ENCODE data around the gene SLC27A5. TPM values are rescaled to one million over a fixed set of nuclear protein-coding genes. Genes with fewer than 3 reads are reported as not detected.
A peak's percentile ranks its signal among the peaks of the same experiment; 100 is the strongest.

SLC27A5 gene
- total RNA-seq, 2 donors from 2014 or later: 7.1 to 8.5 TPM

DNA sequence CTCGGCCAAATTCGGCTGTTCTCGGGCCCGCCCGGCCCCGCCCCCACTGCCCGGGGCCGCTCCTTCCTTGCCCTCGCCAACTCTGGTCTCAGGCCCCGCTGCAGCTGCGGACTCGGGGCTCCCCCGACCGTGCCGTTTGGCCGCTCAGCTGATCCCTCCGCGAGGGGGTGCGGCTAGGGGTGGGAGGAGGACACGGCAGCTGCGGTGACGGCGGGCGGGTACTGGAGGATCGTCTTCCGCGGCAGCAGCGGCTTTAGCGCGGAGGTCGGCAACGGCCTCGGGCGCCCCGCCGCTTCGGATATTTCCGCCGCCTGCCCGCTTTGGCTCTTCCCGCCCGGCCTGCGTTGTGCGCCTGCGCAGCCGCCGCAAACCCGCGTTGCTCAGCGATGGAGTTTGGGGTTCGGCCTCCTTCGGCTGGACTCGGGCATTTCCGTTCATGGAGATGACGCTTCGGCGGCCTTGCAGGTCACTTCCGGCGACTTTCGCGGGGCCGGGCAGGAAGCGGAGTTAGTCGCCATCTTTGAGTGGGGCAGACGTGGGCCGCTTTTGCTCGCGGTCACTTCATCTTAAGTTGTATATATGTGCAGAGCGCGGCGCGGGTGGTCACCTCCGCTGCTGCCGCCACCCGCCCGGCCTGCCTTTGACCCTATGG, 47.0 kb upstream of the SLC27A5 start:
- H3K27ac ChIP-seq: peak overlapping the region; percentile 99 to 100
- peak overlapping the region; percentile 95 for H3K4me3 ChIP-seq
- TF ChIP-seq, protein P1, sequence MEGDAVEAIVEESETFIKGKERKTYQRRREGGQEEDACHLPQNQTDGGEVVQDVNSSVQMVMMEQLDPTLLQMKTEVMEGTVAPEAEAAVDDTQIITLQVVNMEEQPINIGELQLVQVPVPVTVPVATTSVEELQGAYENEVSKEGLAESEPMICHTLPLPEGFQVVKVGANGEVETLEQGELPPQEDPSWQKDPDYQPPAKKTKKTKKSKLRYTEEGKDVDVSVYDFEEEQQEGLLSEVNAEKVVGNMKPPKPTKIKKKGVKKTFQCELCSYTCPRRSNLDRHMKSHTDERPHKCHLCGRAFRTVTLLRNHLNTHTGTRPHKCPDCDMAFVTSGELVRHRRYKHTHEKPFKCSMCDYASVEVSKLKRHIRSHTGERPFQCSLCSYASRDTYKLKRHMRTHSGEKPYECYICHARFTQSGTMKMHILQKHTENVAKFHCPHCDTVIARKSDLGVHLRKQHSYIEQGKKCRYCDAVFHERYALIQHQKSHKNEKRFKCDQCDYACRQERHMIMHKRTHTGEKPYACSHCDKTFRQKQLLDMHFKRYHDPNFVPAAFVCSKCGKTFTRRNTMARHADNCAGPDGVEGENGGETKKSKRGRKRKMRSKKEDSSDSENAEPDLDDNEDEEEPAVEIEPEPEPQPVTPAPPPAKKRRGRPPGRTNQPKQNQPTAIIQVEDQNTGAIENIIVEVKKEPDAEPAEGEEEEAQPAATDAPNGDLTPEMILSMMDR (IDR thresholded peaks at IDR 0.05): no peak
- H3K4me1 ChIP-seq (ENCODE audit: control insufficient read depth in 1 of 2, low read depth in 2 of 2): peaks cover 39 to 70% of the 10 kb centered on the region in 2 donors
- peaks cover 9% of the 10 kb centered on the region for H3K36me3 ChIP-seq
- H3K27me3 ChIP-seq (replicated peaks; ENCODE audit: insufficient read depth): no peaks in the 10 kb centered on the region
- no peaks in the 10 kb centered on the region for H3K9me3 ChIP-seq
- ATAC-seq (ENCODE audit: insufficient number of reproducible peaks, low FRiP score, low read depth) (peak; percentile 75), DNase-seq (ENCODE audit: low spot score) (peak; percentile 94)

DNA sequence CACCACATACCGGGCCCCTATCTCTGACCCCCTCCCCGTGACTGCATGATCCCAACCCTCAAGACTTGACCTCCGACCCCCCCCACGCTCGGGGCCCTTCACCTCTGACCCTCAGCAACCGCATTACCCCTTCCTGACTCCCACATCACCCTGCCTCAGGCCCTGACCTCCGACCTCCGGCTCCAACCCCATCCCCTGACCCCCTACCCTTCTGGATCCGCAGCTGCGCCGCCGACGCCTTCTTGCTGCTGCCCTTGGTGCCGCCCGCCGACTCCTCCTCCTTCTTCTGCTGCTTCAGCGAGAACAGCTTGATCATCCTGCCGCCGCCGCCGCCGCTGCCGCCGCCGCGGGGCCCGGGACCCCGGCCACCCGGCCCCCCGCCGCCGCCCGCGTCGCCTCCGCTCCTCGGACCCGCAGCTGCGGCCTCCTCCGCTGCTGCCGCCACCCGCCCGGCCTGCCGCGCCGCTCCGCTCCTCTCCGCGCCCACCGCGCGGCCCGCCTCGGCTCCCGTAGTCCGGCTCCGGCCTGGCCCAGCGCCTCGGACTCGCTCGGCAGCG, 46.4 kb upstream of the SLC27A5 start, which contains the start of gene UBE2M:
Gene UBE2M (minus strand): TSS at position 546 of the 557 bp plus-strand sequence. CDS start 230 bp downstream, at position 316.
- DNase-seq (ENCODE audit: low spot score): no peak
- ATAC-seq (ENCODE audit: insufficient number of reproducible peaks, low FRiP score, low read depth): peak; percentile 49

DNA sequence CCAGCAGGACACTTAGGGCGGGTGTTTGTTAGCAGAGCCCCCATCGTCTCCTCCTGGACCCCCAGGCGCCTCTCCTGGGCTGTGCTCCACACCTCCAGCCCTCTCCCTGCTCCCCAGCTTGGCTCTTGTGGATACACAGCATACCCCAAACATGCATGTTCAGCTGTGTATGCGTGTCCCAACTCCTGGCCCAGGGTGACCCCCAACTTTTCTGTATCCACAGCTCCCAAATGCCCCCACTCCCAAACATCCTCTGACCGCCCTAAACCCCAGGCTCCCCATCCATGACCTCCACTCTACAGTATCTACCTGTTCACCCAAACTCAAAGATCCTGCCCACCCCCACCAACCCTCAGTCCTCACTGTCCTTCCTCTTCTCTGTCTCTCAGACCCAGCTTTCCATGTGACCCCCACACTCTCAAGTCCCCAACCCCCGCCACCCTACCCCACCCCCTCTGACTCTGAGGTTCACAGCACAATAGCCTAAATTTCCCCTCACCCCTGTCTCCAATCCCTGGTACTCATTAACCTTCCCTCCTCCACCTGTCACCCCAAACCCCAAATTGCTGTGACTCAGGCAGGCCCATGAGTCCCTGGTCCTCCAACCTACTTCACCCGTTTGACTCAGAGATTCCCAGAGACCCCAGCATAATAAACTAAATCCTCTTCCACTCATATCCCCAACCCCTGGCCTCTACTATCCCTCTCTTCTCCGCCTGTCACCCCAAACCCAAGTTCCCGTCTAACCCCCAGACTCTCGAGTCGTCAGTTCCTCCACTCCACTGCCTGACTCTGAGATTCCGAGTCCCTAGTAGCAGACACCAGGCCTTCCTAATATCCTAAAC, 45.7 kb upstream of the SLC27A5 start:
- Histone ChIP-seq H3K27me3 (replicated peaks; ENCODE audit: insufficient read depth) (no peaks in the 10 kb centered on the region), H3K36me3 (peaks cover 13% of the 10 kb centered on the region), H3K9me3 (no peaks in the 10 kb centered on the region), H3K4me3 (peak overlapping the region; percentile 95), H3K27ac (peak overlapping the region; percentile 99 to 100), H3K4me1 (ENCODE audit: control insufficient read depth in 1 of 2, low read depth in 2 of 2) (peaks cover 36 to 64% of the 10 kb centered on the region in 2 donors)
- ATAC-seq (ENCODE audit: insufficient number of reproducible peaks, low FRiP score, low read depth): no peak
- TF ChIP-seq, protein P1 (IDR thresholded peaks at IDR 0.05): no peak
- no peak for DNase-seq (ENCODE audit: low spot score)

More for the DNA sequence above, 46.4 kb upstream of the SLC27A5 start, which contains the start of gene UBE2M:
- Histone ChIP-seq H3K4me1 (ENCODE audit: control insufficient read depth in 1 of 2, low read depth in 2 of 2) (peaks cover 39 to 71% of the 10 kb centered on the region in 2 donors), H3K27me3 (replicated peaks; ENCODE audit: insufficient read depth) (no peaks in the 10 kb centered on the region), H3K27ac (peak within 1 kb of the TSS; percentile 99 to 100), H3K36me3 (peaks cover 9% of the 10 kb centered on the region), H3K4me3 (peak within 1 kb of the TSS; percentile 95), H3K9me3 (no peaks in the 10 kb centered on the region)
- TF ChIP-seq, protein P1 (IDR thresholded peaks at IDR 0.05): no peak

DNA sequence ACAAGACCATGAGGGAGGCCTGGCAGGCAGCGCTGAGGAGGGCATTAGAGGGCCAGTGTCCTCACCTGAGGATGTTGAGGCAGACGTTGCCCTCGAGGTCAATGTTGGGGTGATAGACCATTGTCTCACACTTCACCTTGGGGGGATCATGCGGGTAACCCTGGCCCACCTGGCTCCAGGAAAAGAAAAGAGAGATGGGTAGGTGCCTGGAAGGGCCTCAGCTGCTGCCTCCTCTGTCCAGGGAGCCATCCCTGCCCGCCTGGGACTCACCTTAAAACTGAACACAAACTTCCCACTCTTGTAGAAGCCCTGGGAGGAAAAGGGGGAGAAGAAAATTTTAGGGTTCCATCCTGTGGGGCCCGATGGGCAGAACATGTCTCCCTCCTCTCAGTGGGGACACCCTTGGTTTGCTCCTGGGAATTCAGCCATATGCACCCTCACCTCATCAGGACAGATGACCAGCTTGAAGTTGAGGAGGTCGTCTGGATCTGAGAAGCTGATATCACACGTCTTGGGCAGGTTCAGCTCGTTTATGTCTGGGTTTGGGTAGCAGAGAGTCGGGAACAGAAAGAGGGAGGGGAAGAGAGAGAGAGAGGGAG, 44.9 kb upstream of the SLC27A5 start:
- Histone ChIP-seq H3K27me3 (replicated peaks; ENCODE audit: insufficient read depth) (no peaks in the 10 kb centered on the region), H3K27ac (peak overlapping the region; percentile 99 to 100), H3K4me1 (ENCODE audit: control insufficient read depth in 1 of 2, low read depth in 2 of 2) (peaks cover 30 to 57% of the 10 kb centered on the region in 2 donors), H3K9me3 (no peaks in the 10 kb centered on the region), H3K36me3 (peaks cover 20% of the 10 kb centered on the region), H3K4me3 (peak overlapping the region; percentile 95)
- DNase-seq (ENCODE audit: low spot score) (no peak), ATAC-seq (ENCODE audit: insufficient number of reproducible peaks, low FRiP score, low read depth) (no peak)
- TF ChIP-seq, protein P1 (IDR thresholded peaks at IDR 0.05): no peak

Measured in thoracic aorta (tissue), 2 donors.